HK-2 (cell line): ENCODE data around the gene PLEKHD1.
"Not testable (repeated sequence)": the region's sequence is repeated elsewhere in the genome, so short reads cannot be mapped to it uniquely, and the experiment has no call there.

Experiments
- DNase-seq: peaks from one replicate; pipeline ENCODE4 v3.0.0-alpha.2; 2018; ENCODE audit not compliant: unreplicated experiment

PLEKHD1 gene

GRCh38 chr14:69481815-69482568, 2.5 kb upstream of the PLEKHD1 start:
- peak; percentile 21 for DNase-seq

GRCh38 chr14:69483765-69484443, 624 bp upstream of the PLEKHD1 start:
- no peak for DNase-seq

- DNase-seq: no peak
These were observed 760 bp downstream of the PLEKHD1 start for GRCh38 chr14:69485315-69485660.

GRCh38 chr14:69485701-69486100, 1.2 kb downstream of the PLEKHD1 start:
- no peak for DNase-seq

- no peak for DNase-seq
These were observed 2.7 kb downstream of the PLEKHD1 start for GRCh38 chr14:69487226-69487625.

- no peak for DNase-seq
These were observed 3.2 kb downstream of the PLEKHD1 start for GRCh38 chr14:69487771-69488170.

GRCh38 chr14:69489495-69489894, 5.0 kb downstream of the PLEKHD1 start:
- DNase-seq: no peak

- DNase-seq: no peak
These were observed 5.8 kb downstream of the PLEKHD1 start for GRCh38 chr14:69490219-69490918.

- DNase-seq: no peak
These were observed 6.7 kb downstream of the PLEKHD1 start for GRCh38 chr14:69491193-69491592.

- no peak for DNase-seq
These were observed 8.5 kb downstream of the PLEKHD1 start for GRCh38 chr14:69493038-69493437.

- DNase-seq: no peak
These were observed 9.3 kb downstream of the PLEKHD1 start for GRCh38 chr14:69493791-69494190.

GRCh38 chr14:69495341-69495921, 10.9 kb downstream of the PLEKHD1 start:
- no peak for DNase-seq

GRCh38 chr14:69497866-69498265, 13.3 kb downstream of the PLEKHD1 start:
- DNase-seq: not testable (repeated sequence)

- DNase-seq: not testable (repeated sequence)
These were observed 13.8 kb downstream of the PLEKHD1 start for GRCh38 chr14:69498286-69498685.

- DNase-seq: no peak
These were observed 14.9 kb downstream of the PLEKHD1 start for GRCh38 chr14:69499436-69499835.

- no peak for DNase-seq
These were observed 15.6 kb downstream of the PLEKHD1 start for GRCh38 chr14:69500096-69500495.

GRCh38 chr14:69500736-69501135, 16.2 kb downstream of the PLEKHD1 start:
- no peak for DNase-seq

GRCh38 chr14:69501423-69501838, 16.9 kb downstream of the PLEKHD1 start:
- DNase-seq: no peak

GRCh38 chr14:69504775-69505174, 20.2 kb downstream of the PLEKHD1 start:
- no peak for DNase-seq

GRCh38 chr14:69505338-69506240, 21.1 kb downstream of the PLEKHD1 start:
- no peak for DNase-seq

GRCh38 chr14:69506241-69506595, 21.7 kb downstream of the PLEKHD1 start:
- DNase-seq: no peak
